ENCODE results near the gene LSR. TPM values are rescaled to one million over a fixed set of nuclear protein-coding genes. Genes with fewer than 3 reads are reported as not detected.

Gene LSR
- total RNA-seq, 1 donor from 2014 or later = 0.99 TPM

DNA sequence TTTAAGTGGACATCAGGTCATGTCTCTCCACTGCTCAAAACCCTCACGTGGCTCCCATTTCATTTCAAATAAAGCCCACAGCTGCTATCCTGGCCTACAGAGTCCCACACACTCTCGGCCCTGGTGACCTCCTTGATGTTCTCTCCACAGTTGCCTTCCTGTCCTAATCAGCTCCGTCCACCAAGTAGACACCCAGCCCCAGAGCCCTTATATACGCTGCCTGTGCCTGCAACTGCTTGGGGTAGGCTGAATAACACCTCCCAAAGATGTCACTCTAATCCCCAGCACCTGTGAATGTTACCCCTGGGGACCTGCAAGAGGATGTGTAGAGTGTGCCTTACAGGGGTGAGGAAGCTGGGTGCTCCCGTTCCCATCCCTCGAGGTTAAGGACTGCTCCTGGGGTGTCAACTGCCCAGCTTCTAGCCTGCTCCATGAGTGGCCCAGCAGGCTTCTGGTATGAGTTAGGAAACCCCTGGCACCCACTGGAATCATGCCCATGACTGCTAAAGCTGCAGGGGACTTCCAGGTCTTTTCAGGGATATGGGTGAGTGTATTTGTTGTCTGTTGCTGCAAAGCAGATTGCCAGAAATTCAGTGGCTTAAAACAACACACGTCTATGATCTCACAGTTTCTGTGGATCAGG is 26.3 kb upstream of the LSR start:
- Mint-ChIP-seq H3K36me3 (ENCODE audit: low read depth) (no peaks in the 10 kb centered on the region), H3K9me3 (ENCODE audit: low read depth) (no peaks in the 10 kb centered on the region), H3K27me3 (ENCODE audit: low read depth) (peaks cover 9% of the 10 kb centered on the region), H3K27ac (ENCODE audit: unreplicated experiment) (no peak overlapping the region), H3K4me3 (ENCODE audit: unreplicated experiment) (no peak overlapping the region), H3K4me1 (ENCODE audit: low read depth) (no peaks in the 10 kb centered on the region)
- no peak for DNase-seq (ENCODE audit: low spot score)
- TF ChIP-seq CTCF (IDR thresholded peaks at IDR 0.05) = no peak

GRCh38 chr19:35223084-35223790 is 25.6 kb upstream of the LSR start:
- no peak overlapping the region for H3K4me3 Mint-ChIP-seq (ENCODE audit: unreplicated experiment)
- no peaks in the 10 kb centered on the region for H3K36me3 Mint-ChIP-seq (ENCODE audit: low read depth)
- no peaks in the 10 kb centered on the region for H3K9me3 Mint-ChIP-seq (ENCODE audit: low read depth)
- H3K27ac Mint-ChIP-seq (ENCODE audit: unreplicated experiment) = no peak overlapping the region
- DNase-seq (ENCODE audit: low spot score) = no peak
- H3K27me3 Mint-ChIP-seq (ENCODE audit: low read depth) = peaks cover 9% of the 10 kb centered on the region
- H3K4me1 Mint-ChIP-seq (ENCODE audit: low read depth) = no peaks in the 10 kb centered on the region
- TF ChIP-seq CTCF (IDR thresholded peaks at IDR 0.05) = no peak

DNA sequence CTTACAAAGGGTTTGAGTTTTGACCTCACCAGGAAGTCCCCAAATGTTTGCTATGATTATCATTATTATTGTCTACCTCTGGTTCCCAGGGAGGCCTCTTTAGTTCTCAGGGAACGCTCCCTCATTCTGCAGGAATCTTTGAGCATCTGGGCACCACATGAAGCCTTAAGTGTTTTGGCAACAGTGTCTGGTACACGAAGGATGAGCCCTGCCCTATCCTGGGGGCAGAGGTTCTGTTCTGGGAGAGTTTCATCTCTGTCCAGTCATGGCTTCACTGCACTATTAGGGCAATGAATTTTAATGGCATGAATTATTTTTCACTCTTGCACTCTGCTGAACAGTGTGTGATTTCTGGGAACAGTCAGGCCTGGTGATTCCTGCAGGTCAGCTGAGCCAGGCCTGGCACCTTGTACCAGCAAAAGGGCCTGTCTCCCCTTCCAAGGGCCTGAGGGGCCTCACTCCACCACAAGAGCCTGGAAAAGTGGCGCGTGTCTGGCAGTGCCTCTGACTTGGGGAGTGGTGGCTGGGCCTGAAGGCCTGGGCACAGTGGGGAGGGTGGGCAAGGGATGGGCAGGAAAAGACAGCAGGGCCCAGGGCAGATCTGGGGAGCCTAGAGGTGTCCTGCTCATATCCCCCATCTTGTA is 24.8 kb upstream of the LSR start:
- TF ChIP-seq CTCF (IDR thresholded peaks at IDR 0.05) = no peak
- H3K36me3 Mint-ChIP-seq (ENCODE audit: low read depth) = no peaks in the 10 kb centered on the region
- no peak overlapping the region for H3K27ac Mint-ChIP-seq (ENCODE audit: unreplicated experiment)
- H3K27me3 Mint-ChIP-seq (ENCODE audit: low read depth) = peaks cover 9% of the 10 kb centered on the region
- no peak for DNase-seq (ENCODE audit: low spot score)
- no peak overlapping the region for H3K4me3 Mint-ChIP-seq (ENCODE audit: unreplicated experiment)
- H3K4me1 Mint-ChIP-seq (ENCODE audit: low read depth) = no peaks in the 10 kb centered on the region
- H3K9me3 Mint-ChIP-seq (ENCODE audit: low read depth) = no peaks in the 10 kb centered on the region

DNA sequence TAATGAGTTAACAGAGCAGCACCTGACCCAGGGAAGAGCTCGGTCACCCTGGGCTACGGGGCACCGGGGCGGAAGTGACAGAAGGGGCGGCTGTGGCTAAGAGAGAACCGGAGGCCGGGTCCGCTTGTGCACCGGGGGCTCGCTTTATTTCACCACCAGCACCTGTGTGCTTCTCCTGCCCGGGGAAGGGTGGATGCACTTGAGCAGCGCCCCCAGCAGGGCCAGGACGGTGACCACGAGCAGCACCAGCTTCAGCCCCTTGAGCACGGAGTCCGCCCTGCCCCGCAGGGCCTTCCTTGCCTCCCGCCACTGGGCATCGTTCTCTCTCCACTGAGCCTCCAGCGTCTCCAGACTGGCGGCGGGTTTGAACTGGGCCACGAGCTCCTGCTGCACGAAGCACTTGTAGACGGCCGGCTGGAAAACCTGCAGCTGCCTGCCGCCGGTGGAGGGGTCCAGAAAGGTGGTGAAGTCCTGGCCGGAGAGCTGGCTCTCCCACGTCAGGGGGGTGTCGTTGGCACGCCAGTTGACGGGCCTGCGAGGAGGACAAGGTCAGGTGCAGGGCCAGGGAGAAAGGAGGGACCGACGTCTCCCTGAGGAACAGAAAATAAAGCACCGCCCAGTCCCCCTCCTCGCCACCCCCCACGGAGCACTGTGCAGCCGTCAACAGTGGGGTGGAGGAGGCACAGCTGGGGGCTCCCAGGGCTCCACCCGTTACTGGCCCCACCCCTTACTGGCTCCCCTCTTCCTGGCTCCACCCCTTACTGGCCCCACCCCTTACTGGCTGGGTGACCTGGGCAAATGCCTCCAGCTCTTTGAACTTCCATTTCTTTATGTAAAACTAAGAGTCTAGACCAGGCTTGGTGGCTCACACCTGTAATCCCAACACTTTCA is 23.9 kb upstream of the LSR start:
- Mint-ChIP-seq H3K27me3 (ENCODE audit: low read depth) (peaks cover 16% of the 10 kb centered on the region), H3K4me3 (ENCODE audit: unreplicated experiment) (no peak overlapping the region), H3K36me3 (ENCODE audit: low read depth) (no peaks in the 10 kb centered on the region), H3K4me1 (ENCODE audit: low read depth) (no peaks in the 10 kb centered on the region), H3K9me3 (ENCODE audit: low read depth) (no peaks in the 10 kb centered on the region), H3K27ac (ENCODE audit: unreplicated experiment) (no peak overlapping the region)
- no peak for DNase-seq (ENCODE audit: low spot score)
- TF ChIP-seq CTCF (IDR thresholded peaks at IDR 0.05) = no peak

- Mint-ChIP-seq H3K4me3 (ENCODE audit: unreplicated experiment) (no peak overlapping the region), H3K36me3 (ENCODE audit: low read depth) (no peaks in the 10 kb centered on the region), H3K4me1 (ENCODE audit: low read depth) (no peaks in the 10 kb centered on the region), H3K9me3 (ENCODE audit: low read depth) (no peaks in the 10 kb centered on the region), H3K27ac (ENCODE audit: unreplicated experiment) (no peak overlapping the region), H3K27me3 (ENCODE audit: low read depth) (peaks cover 16% of the 10 kb centered on the region)
- DNase-seq (ENCODE audit: low spot score) = no peak
- TF ChIP-seq CTCF (IDR thresholded peaks at IDR 0.05) = no peak
Measured at GRCh38 chr19:35225951-35226350, 22.9 kb upstream of the LSR start.
